ENCODE measurements around the gene MT2A. TPM values are rescaled to one million over a fixed set of nuclear protein-coding genes. Genes with fewer than 3 reads are reported as not detected.

Gene MT2A
- total RNA-seq, 8 experiments from 2014 or later: 4.5 to 313 (median 43.5) TPM

DNA sequence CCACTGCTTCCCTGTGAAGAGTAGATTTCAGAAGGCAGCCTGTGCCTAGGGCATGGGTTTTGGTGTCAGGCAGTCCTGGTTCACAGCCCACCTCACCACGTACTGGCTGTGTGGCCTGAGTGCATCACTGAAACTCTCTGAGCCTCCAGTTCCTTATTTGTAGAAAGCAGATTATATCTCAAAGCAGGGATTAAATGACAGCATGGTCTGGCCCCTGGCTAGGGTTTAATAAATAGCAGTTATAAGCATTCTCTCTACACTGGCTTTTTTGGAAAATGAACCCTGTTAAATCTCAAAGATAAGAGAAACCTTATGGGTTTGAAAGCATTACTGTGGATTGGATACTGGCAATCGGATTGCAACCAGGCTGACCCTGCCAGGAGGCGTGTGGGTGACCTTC lies 21.1 kb downstream of the MT2A start:
- in situ Hi-C loops (cut with MboI; ENCODE audit: low pct_unique_long_range_greater_than_20kb in 2 of 9, low sequenced_read_pairs in 9 of 9, unreplicated experiment in 9 of 9): no loop called here
- 13 to 100% (median 50%) methylated on average over 1 to 2 of the region's 3 CpGs; no CpG with 5 or more reads in 3 of the 10 experiments for WGBS, 10 experiments
- H3K4me1 ChIP-seq (replicated peaks in 1 of 2): peaks cover 7 to 10% of the 10 kb centered on the region in 2 donors
- ATAC-seq (replicated peaks in 6 of 8): no peak
- H3K4me3 ChIP-seq: no peak overlapping the region
- no peak overlapping the region for H3K27ac ChIP-seq

DNA sequence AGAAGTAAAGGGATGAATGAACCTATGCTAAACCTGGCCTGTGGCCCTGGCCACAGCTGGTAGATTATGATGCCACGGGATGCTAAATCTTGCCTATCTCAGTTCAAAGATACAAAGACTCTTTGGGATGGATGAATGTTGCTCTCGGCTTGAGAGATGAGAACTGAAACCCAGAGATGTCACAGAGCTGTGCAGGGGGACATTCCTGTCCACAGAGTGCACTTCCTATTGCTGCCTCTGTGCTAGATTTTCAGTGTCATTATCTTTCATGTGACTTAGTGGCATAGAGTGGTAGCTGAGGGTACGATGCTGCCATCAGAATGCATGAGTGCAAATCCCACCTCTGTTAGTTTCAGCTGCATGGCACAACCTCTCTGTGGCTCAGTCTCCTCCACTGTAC lies 21.8 kb downstream of the MT2A start:
- in situ Hi-C loops (cut with MboI; ENCODE audit: low pct_unique_long_range_greater_than_20kb in 2 of 9, low sequenced_read_pairs in 9 of 9, unreplicated experiment in 9 of 9): no loop called here
- no peak overlapping the region for H3K27ac ChIP-seq
- no peak overlapping the region for H3K4me3 ChIP-seq
- peaks cover 7 to 10% of the 10 kb centered on the region in 2 donors for H3K4me1 ChIP-seq (replicated peaks in 1 of 2)
- WGBS, 10 experiments: 15 to 100% (median 100%) methylated on average over 1 to 3 of the region's 3 CpGs; no CpG with 5 or more reads in 5 of the 10 experiments
- no peak for ATAC-seq (replicated peaks in 6 of 8)

DNA sequence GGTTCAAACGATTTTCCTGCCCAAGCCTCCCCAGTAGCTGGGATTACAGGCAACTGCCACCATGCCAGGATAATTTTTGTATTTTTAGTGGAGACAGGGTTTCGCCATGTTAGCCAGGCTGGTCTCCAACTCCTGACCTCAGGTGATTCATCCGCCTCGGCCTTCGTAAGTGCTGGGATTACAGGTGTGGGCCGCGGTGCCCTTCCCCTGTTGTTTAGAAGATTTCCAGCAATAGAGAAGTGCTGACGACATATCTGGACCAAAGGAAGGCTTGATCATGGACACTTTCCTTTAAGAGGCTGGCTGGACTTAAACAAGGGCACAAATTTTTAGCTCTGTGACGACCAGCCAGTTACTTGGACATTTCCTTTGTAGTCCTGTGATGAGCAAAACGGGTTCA lies 22.8 kb downstream of the MT2A start:
- 17 to 100% (median 50%) methylated on average over 1 to 10 of the region's 10 CpGs; no CpG with 5 or more reads in 3 of the 10 experiments for WGBS, 10 experiments
- H3K27ac ChIP-seq: no peak overlapping the region
- H3K4me1 ChIP-seq (replicated peaks in 1 of 2): peaks cover 9 to 13% of the 10 kb centered on the region in 2 donors
- in situ Hi-C loops (cut with MboI; ENCODE audit: low pct_unique_long_range_greater_than_20kb in 2 of 9, low sequenced_read_pairs in 9 of 9, unreplicated experiment in 9 of 9): no loop called here
- no peak overlapping the region for H3K4me3 ChIP-seq
- no peak for ATAC-seq (replicated peaks in 6 of 8)

DNA sequence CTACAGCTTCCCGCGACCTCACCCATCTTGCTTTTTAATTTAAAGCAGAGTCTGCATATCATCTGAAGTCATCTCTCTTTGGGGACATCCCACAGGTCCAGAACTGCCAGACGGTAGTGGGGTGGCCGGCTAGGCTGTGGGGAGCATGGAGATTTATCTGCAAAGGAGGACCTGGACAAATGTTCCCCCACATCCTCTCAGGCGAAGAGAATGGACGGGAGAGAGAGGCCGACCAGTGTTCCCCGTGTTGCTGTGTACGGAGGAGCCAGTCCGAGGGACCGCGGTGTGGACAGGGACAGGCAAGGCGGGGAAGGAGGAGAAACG lies 23.4 kb downstream of the MT2A start:
- peak overlapping the region in 2 of 5 donors; percentile 12 to 13 for H3K4me3 ChIP-seq
- in situ Hi-C loops (cut with MboI; ENCODE audit: low pct_unique_long_range_greater_than_20kb in 2 of 9, low sequenced_read_pairs in 9 of 9, unreplicated experiment in 9 of 9): no loop called here

DNA sequence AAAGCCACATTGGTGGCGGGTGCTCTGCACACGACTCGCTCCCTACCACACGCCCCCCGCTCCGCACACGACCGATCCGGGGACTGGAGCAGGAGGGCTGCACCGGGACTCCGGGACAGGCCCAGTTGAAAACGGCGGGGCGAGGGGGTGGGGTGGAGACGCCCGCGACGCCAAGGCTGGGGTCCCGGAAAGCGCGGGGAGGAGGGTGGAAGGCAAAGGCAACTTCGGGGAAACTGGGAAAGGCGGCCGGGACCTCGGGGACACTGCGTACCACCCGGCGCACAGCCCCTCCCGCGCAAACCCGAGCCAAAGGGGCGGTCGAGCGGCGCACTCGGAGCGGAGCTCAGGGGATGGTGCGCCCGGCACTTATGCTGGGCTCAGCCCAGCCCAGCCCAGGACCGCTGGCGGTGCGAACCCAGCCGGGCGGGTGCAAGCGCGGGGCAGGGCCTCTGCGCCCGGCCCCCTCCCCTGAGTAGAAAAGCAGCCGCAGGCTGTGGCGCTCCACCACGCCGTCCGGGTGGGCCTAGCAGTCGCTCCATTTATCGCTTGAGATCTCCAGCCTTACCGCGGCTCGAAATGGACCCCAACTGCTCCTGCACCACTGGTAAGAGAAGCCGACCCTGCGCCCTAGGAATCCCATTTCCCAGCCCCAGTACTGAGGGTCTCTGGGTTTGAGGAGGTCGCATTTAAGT lies 23.9 kb downstream of the MT2A start, which contains the start of gene MT1M:
MT1M (plus strand) TSS at position 504 of the 692 bp plus-strand sequence; CDS start at position 577, 73 bp downstream.
- in situ Hi-C loops (cut with MboI; ENCODE audit: low pct_unique_long_range_greater_than_20kb in 2 of 9, low sequenced_read_pairs in 9 of 9, unreplicated experiment in 9 of 9): no loop called here
- H3K27ac ChIP-seq: no peak within 1 kb of the TSS
- ATAC-seq (replicated peaks in 6 of 8): peak; percentile 80 to 93 (median 85)
- peak within 1 kb of the TSS in 4 of 5 donors; percentile 1 to 16 (median 12) for H3K4me3 ChIP-seq
- H3K4me1 ChIP-seq (replicated peaks in 1 of 2): peaks cover 9 to 13% of the 10 kb centered on the region in 2 donors
- WGBS, 10 experiments: 0 to 7% (median 2%) methylated on average over 2 to 11 of the region's 61 CpGs; no CpG with 5 or more reads in 5 of the 10 experiments

More for the DNA sequence above, 23.4 kb downstream of the MT2A start:
- Histone ChIP-seq H3K4me1 (replicated peaks in 1 of 2) (peaks cover 9 to 13% of the 10 kb centered on the region in 2 donors), H3K27ac (no peak overlapping the region)
- ATAC-seq (replicated peaks in 6 of 8): no peak
- WGBS, 10 experiments: 0 to 40% (median 6%) methylated on average over 1 to 5 of the region's 14 CpGs; no CpG with 5 or more reads in 4 of the 10 experiments

DNA sequence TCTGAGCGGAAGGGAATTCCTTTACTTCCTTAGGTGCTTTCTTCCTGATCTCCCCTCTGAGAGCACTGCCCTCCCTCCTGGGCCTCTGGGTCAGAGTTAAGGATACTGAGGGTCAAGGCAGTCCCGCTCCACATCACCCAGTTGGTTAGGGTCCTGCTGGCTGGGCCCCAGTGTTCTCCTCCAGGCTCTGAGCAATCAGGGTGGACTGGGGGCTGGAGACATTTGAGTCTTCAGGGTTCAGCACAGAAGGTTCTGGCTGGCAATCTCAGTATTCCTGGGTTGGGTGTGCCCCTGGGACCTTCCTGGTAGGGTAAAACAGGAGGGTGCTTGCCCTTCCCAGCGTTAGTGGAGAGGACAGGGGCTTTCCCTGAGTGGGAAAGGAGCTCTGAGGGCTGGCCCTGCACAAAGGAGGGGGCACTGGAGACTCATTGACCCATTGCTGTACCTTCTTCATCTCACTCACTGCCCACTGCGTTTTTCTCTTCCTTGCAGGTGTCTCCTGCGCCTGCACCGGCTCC lies 24.5 kb downstream of the MT2A start:
- ATAC-seq (replicated peaks in 6 of 8): peak in 2 of 8 experiments; percentile 4
- no peak overlapping the region for H3K4me3 ChIP-seq
- WGBS, 10 experiments: 0 to 80% (median 40%) methylated on average over 1 to 2 of the region's 6 CpGs; no CpG with 5 or more reads in 4 of the 10 experiments
- H3K27ac ChIP-seq: no peak overlapping the region
- peaks cover 9 to 13% of the 10 kb centered on the region in 2 donors for H3K4me1 ChIP-seq (replicated peaks in 1 of 2)
- in situ Hi-C loops (cut with MboI; ENCODE audit: low pct_unique_long_range_greater_than_20kb in 2 of 9, low sequenced_read_pairs in 9 of 9, unreplicated experiment in 9 of 9): no loop called here

DNA sequence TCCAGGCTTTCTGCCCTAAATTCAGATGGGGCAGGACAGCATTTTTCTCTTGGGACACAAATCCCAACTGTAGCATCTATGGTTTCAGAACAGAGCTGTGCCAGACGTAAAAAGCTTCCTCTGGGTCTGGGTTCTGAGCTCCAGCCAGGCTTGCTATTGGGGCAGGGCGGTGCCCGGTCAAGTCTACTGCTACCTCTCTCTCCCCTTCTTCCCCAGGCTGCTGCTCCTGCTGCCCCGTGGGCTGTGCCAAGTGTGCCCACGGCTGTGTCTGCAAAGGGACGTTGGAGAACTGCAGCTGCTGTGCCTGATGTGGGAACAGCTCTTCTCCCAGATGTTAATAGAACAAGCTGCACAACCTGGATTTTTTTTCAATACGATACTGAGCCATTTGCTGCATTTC lies 25.2 kb downstream of the MT2A start:
- Histone ChIP-seq H3K4me1 (replicated peaks in 1 of 2) (peaks cover 10 to 19% of the 10 kb centered on the region in 2 donors), H3K27ac (no peak overlapping the region), H3K4me3 (no peak overlapping the region)
- in situ Hi-C loops (cut with MboI; ENCODE audit: low pct_unique_long_range_greater_than_20kb in 2 of 9, low sequenced_read_pairs in 9 of 9, unreplicated experiment in 9 of 9): no loop called here
- 17 to 70% (median 38%) methylated on average over 1 to 4 of the region's 7 CpGs; no CpG with 5 or more reads in 3 of the 10 experiments for WGBS, 10 experiments
- no peak for ATAC-seq (replicated peaks in 6 of 8)

DNA sequence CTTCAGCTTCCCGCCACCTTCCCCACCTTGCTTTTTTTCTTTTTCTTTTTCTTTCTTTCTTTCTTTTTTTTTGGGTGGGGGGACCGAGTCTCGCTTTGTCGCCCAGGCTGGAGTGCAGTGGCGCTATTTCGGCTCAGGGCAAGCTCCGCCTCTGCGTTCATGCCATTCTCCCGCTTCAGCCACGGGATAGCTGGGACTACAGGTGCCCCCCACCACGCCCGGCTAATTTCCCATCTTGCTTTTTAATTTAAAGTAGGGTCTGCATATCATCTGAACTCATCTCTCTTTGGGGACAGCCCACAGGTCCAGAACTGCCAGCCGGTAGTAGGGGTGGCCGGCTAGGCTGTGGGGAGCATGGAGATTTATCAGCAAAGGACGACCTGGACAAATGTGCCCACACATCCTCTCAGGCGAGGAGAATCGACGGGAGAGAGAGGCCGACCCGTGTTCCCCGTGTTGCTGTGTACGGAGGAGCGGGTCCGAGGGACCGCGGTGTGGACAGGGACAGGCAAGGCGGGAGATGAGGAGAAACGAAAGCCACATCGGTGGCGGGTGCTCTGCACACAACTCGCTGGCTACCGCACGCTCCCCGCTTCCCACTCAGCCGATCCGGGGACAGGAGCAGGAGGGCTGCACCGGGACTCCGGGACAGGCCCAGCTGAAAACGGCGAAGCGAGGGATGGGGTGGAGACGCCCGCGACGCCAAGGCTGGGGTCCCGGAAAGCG lies 26.5 kb downstream of the MT2A start:
- Histone ChIP-seq H3K27ac (no peak overlapping the region), H3K4me3 (no peak overlapping the region), H3K4me1 (replicated peaks in 1 of 2) (peaks cover 13 to 22% of the 10 kb centered on the region in 2 donors)
- in situ Hi-C loops (cut with MboI; ENCODE audit: low pct_unique_long_range_greater_than_20kb in 2 of 9, low sequenced_read_pairs in 9 of 9, unreplicated experiment in 9 of 9): no loop called here
- 0 to 93% (median 40%) methylated on average over 1 to 14 of the region's 47 CpGs; no CpG with 5 or more reads in 1 of the 10 experiments for WGBS, 10 experiments
- no peak for ATAC-seq (replicated peaks in 6 of 8)

DNA sequence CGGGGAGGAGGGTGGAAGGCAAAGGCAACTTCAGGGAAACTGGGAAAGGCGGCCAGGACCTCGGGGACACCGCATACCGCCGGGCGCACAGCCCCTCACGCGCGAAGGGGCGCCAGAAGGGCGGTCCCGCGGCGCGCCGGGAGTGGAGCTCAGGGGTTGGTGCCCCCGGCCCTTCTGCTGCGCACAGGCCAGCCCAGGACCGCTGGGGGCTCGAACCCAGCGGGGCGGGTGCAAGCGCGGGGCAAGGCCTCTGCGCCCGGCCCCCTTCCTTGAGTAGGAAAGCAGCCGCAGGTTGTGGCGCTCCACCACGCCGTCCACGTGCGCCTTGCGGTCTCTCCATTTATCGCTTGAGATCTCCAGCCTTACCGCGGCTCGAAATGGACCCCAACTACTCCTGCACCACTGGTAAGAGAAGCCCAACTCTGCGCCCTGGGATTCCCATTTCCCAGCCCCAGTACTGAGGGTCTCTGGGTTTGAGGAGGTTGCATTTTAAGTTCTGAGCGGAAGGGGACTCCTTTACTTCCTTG lies 27.1 kb downstream of the MT2A start:
- no peak for ATAC-seq (replicated peaks in 6 of 8)
- Histone ChIP-seq H3K27ac (no peak overlapping the region), H3K4me3 (no peak overlapping the region), H3K4me1 (replicated peaks in 1 of 2) (peaks cover 13 to 22% of the 10 kb centered on the region in 2 donors)
- in situ Hi-C loops (cut with MboI; ENCODE audit: low pct_unique_long_range_greater_than_20kb in 2 of 9, low sequenced_read_pairs in 9 of 9, unreplicated experiment in 9 of 9): no loop called here
- 0 to 100% (median 8%) methylated on average over 1 to 12 of the region's 40 CpGs; no CpG with 5 or more reads in 6 of the 10 experiments for WGBS, 10 experiments

DNA sequence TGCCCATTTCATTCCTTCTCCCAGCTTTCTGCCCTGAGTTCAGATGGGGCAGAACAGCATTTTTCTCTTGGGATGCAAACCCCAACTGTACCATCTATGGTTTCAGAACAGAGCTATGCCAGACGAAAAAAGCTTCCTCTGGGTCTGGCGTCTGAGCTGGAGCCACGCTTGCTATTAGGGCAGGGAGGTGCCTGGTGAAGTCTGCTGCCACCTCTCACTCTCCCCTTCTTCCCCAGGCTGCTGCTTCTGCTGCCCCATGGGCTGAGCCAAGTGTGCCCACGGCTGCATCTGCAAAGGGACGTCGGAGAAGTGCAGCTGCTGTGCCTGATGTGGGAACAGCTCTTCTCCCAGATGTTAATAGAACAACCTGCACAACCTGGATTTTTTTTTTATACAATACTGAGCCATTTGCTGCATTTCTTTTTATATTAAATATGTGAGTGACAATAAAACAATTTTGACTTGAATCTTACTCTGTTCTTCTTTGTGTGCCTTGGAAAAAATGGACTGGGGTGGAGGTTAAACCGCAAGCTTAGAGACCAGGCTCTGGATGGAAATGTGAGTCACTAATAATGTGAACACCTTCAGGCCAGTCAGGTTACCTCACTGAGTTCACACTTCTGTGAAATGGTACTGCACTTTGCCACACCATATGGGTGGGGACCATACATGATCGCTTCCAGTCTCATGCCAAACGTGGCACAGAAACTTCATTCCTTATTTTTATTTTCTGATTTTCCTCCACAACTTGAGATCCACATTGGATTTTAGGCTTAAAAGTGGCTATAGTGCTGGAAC lies 28.4 kb downstream of the MT2A start:
- in situ Hi-C loops (cut with MboI; ENCODE audit: low pct_unique_long_range_greater_than_20kb in 2 of 9, low sequenced_read_pairs in 9 of 9, unreplicated experiment in 9 of 9): no loop called here
- 0 to 71% (median 12%) methylated on average over 1 to 5 of the region's 9 CpGs; no CpG with 5 or more reads in 4 of the 10 experiments for WGBS, 10 experiments
- Histone ChIP-seq H3K4me3 (no peak overlapping the region), H3K27ac (no peak overlapping the region), H3K4me1 (replicated peaks in 1 of 2) (peaks cover 13 to 22% of the 10 kb centered on the region in 2 donors)
- no peak for ATAC-seq (replicated peaks in 6 of 8)

DNA sequence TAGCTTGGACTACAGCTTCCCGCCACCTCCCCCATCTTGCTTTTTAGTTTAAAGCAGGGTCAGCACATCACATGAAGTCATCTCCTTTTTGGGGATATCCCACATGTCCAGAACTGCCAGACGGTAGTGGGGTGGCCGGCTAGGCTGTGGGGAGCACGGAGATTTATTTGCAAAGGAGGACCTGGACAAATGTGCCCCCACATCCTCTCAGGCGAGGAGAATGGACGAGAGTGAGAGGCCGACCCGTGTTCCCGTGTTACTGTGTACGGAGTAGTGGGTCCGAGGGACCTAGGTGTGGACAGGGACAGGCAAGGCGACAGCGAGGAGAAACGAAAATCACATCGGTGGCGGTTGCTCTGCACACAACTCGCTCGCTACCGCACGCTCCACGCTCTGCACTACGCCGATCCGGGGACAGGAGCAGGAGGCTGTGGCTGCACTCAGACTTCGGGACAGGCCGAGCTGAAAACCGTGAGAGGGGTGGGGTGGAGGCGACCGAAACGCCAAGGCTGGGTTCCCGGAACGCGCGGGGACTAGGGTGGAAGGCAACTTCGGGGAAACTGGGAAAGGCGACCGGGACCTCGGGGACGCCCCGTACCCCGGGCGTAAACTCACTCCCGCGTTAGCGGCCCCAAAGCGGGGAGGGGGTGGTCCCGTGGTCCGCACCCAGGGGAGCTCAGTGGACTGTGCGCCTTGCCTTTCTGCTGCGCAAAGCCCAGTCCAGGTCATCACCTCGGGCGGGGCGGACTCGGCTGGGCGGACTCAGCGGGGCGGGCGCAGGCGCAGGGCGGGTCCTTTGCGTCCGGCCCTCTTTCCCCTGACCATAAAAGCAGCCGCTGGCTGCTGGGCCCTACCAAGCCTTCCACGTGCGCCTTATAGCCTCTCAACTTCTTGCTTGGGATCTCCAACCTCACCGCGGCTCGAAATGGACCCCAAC lies 29.7 kb downstream of the MT2A start, which contains the start of gene MT1A:
MT1A (plus strand) TSS at position 853 of the 937 bp plus-strand sequence; CDS start at position 926, 73 bp downstream.
- 0 to 54% (median 9%) methylated on average over 2 to 29 of the region's 68 CpGs; no CpG with 5 or more reads in 2 of the 10 experiments for WGBS, 10 experiments
- H3K4me1 ChIP-seq (replicated peaks in 1 of 2): peaks cover 9 to 13% of the 10 kb centered on the region in 2 donors
- ATAC-seq (replicated peaks in 6 of 8): peak; percentile 77 to 89 (median 84)
- peak within 1 kb of the TSS; percentile 26 to 35 (median 28) for H3K4me3 ChIP-seq
- in situ Hi-C loops (cut with MboI; ENCODE audit: low pct_unique_long_range_greater_than_20kb in 2 of 9, low sequenced_read_pairs in 9 of 9, unreplicated experiment in 9 of 9): no loop called here
- no peak within 1 kb of the TSS for H3K27ac ChIP-seq
